Glomerular visceral epithelial cell (primary cell): ENCODE data around the gene ARHGAP26.

Experiments
- DNase-seq: peaks from one replicate; pipeline ENCODE4 v3.0.0-alpha.2; 2016; ENCODE audit errors: extremely low spot score

ARHGAP26 gene

GRCh38 chr5:143139585-143139984, 369.4 kb downstream of the ARHGAP26 start:
- DNase-seq: no peak

- DNase-seq: no peak
These were observed 370.5 kb downstream of the ARHGAP26 start for GRCh38 chr5:143140492-143141203.

GRCh38 chr5:143141652-143142051, 371.5 kb downstream of the ARHGAP26 start:
- no peak for DNase-seq

GRCh38 chr5:143142596-143143435, 372.6 kb downstream of the ARHGAP26 start:
- DNase-seq: no peak

GRCh38 chr5:143143973-143144372, 373.8 kb downstream of the ARHGAP26 start:
- DNase-seq: no peak

GRCh38 chr5:143145243-143146160, 375.3 kb downstream of the ARHGAP26 start:
- no peak for DNase-seq

GRCh38 chr5:143146161-143146560, 376.0 kb downstream of the ARHGAP26 start:
- no peak for DNase-seq

- DNase-seq: no peak
These were observed 377.2 kb downstream of the ARHGAP26 start for GRCh38 chr5:143147383-143147782.

- DNase-seq: no peak
These were observed 377.7 kb downstream of the ARHGAP26 start for GRCh38 chr5:143147902-143148301.

- peak; percentile 36 for DNase-seq
These were observed 378.6 kb downstream of the ARHGAP26 start for GRCh38 chr5:143148771-143149170.

- no peak for DNase-seq
These were observed 379.6 kb downstream of the ARHGAP26 start for GRCh38 chr5:143149759-143150158.

GRCh38 chr5:143151056-143151700, 381.0 kb downstream of the ARHGAP26 start:
- DNase-seq: no peak

- no peak for DNase-seq
These were observed 382.3 kb downstream of the ARHGAP26 start for GRCh38 chr5:143152445-143152844.

GRCh38 chr5:143153332-143154119, 383.3 kb downstream of the ARHGAP26 start:
- DNase-seq: peak; percentile 30

GRCh38 chr5:143154510-143155370, 384.6 kb downstream of the ARHGAP26 start:
- DNase-seq: peak; percentile 23

- DNase-seq: no peak
These were observed 385.3 kb downstream of the ARHGAP26 start for GRCh38 chr5:143155455-143155854.

- DNase-seq: no peak
These were observed 385.9 kb downstream of the ARHGAP26 start for GRCh38 chr5:143156086-143156485.

GRCh38 chr5:143156572-143156971, 386.4 kb downstream of the ARHGAP26 start:
- DNase-seq: no peak

- no peak for DNase-seq
These were observed 388.9 kb downstream of the ARHGAP26 start for GRCh38 chr5:143159031-143159430.
